ENCODE results near the gene CYP4B1.
"Not testable (repeated sequence)": the region's sequence is repeated elsewhere in the genome, so short reads cannot be mapped to it uniquely, and the experiment has no call there.

DNA sequence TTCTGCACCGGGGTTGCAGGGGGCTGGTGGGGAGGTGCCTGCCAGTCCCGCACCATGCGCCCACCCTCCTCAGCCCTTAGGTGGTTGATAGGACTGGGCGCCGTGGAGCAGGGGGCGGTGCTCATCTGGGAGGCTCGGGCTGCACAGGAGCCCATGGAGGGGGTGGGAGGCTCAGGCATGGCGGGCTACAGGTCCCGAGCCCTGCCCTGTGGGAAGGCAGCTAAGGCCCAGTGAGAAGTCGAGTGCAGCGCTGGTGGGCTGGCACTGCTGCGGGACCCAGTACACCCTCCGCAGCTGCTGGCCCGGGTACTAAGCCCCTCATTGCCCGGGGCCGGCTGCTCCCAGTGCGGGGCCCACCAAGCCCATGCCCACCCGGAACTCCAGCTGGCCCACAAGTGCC, 20.4 kb upstream of the CYP4B1 start:
- not testable (repeated sequence) for TF ChIP-seq ZNF19, ZNF302 (tag by site-specific recombination; IDR thresholded peaks at IDR 0.05; ENCODE audit: low read depth)
- TF ChIP-seq, protein P1, sequence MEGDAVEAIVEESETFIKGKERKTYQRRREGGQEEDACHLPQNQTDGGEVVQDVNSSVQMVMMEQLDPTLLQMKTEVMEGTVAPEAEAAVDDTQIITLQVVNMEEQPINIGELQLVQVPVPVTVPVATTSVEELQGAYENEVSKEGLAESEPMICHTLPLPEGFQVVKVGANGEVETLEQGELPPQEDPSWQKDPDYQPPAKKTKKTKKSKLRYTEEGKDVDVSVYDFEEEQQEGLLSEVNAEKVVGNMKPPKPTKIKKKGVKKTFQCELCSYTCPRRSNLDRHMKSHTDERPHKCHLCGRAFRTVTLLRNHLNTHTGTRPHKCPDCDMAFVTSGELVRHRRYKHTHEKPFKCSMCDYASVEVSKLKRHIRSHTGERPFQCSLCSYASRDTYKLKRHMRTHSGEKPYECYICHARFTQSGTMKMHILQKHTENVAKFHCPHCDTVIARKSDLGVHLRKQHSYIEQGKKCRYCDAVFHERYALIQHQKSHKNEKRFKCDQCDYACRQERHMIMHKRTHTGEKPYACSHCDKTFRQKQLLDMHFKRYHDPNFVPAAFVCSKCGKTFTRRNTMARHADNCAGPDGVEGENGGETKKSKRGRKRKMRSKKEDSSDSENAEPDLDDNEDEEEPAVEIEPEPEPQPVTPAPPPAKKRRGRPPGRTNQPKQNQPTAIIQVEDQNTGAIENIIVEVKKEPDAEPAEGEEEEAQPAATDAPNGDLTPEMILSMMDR (tag by site-specific recombination; IDR thresholded peaks at IDR 0.05), result not testable (repeated sequence)

Data from HEK293 (cell line).